Left colon (tissue), 2 donors: ENCODE data around the gene NTRK2. TPM values are rescaled to one million over a fixed set of nuclear protein-coding genes. Genes with fewer than 3 reads are reported as not detected.

Experiments used
- ATAC-seq: fragments of 200-7000 bp; cut with Tn5 transposase; one replicate; pipeline ENCODE4 v1.9.1; 2020; ENCODE audit warnings: mild to moderate bottlenecking, moderate library complexity
- DNase-seq, 2 donors: peaks; one replicate each; pipeline ENCODE4 v3.0.0-alpha.2; 2020
- intact Hi-C, 2 donors: fragments of 100-400 bp; cut with DNase I in 1 of 2; cut with micrococcal nuclease in 1 of 2; formaldehyde crosslinking; loops; one replicate each; pipeline versions ENCODE4 v1.11.2 to v1.14.0; 2022; cut with DNase I, micrococcal nuclease
- long read RNA-seq: library from polyadenylated mRNA; unstranded; transcript quantifications from one replicate; pipeline ENCODE4 v2.0.0, GENCODE V29; 2021
- total RNA-seq, 2 donors: library from RNA; stranded (reverse); fragmentation: NEBNext Ultra II Directional; extraction: Animal tissue kit (Norgen Biotek cat#: 25700); gene quantifications; one replicate each; pipeline ENCODE4 v1.2.1, GENCODE V29; 2021
- donor health status: DM: no; HTN: no; CAD: no.
- donor health status: DM: yes; HTN: yes; CAD: no.

The NTRK2 gene
- 1 to 10 TPM; 2.5 to 5.7 TPM for total RNA-seq
- long read RNA-seq, full-length matches to known transcripts, result 6 of 9 reads
- long read RNA-seq, partial matches to known transcripts, result 0 of 9 reads
- long read RNA-seq, other reads (novel, unspliced or antisense), result 3 of 9 reads

DNA sequence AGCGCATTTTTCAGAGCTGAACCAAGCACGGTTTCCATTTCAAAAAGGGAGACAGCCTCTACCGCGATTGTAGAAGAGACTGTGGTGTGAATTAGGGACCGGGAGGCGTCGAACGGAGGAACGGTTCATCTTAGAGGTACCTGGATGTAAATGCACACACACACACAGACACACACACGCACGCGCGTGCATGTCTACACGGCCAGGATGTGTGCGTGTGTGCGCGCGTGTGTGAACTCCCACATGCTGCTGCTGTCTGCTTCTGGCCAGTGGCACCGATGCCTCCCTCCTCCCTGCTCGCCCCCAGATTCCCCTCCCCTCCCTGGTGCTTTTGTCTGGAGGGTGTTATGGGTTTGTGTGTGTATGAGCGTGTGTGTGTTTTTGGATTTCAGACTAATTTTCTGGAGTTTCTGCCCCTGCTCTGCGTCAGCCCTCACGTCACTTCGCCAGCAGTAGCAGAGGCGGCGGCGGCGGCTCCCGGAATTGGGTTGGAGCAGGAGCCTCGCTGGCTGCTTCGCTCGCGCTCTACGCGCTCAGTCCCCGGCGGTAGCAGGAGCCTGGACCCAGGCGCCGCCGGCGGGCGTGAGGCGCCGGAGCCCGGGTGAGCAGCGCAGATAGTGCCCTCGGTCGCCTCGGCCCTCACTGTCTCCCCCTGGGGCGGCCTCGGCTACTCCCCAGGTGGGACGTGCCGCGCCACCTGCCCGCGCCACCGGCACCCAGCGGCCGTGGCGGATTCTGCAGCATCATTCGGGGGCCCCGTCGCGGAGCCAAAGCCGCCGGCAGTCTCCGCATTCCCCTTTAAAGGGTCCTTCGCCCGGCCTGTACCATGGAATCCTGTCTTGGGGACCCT lies at the start of gene NTRK2:
TSS of gene NTRK2 (plus strand) at position 442 of the 850 bp plus-strand sequence. CDS start 1,020 bp downstream, outside the sequence.
- DNase-seq, result peak in 1 of 2 donors; percentile 26
- ATAC-seq, result peak; percentile 48
- intact Hi-C loops, result no loop called here

DNA sequence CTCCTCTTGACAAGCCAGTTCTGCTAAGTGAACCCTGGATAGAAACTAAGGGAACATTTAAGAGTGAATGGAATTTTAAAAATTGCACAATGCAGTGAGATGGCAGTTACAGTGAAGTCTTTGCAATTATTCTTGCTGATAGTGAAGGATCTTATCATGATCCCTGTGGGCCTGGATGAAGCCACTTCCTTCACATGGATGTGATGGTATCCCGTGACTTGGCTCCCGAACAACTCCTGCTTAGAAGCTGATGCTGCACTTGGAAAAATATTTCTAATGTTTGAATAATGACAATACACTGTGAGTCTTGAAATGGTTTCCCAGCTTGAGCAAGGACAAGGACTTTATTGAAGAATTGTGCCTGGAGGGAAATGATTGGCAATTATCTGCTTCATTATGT lies 49.2 kb upstream of the NTRK2 start:
- no peak for DNase-seq
- intact Hi-C loops, result no loop called here
- no peak for ATAC-seq

DNA sequence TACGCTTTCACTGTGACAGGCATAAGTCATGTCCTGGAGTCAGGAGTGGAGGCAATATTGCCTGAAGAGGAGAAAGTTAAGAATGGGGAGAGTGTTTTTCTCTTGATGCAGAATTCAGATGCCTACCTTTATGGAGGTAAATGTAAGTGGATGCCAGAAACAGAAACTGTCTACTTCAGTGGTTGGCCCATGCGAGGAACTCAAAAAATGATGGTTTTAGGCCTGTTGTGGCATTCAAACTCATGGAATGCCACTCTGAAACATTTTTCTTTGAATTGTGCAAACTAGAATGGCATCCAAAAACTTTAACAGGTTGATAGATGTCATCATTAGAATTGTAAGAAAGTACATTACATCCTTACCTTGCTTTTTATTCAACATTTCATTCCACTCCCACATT lies 47.7 kb upstream of the NTRK2 start:
- DNase-seq (no peak), ATAC-seq (no peak)
- intact Hi-C loops, result no loop called here

DNA sequence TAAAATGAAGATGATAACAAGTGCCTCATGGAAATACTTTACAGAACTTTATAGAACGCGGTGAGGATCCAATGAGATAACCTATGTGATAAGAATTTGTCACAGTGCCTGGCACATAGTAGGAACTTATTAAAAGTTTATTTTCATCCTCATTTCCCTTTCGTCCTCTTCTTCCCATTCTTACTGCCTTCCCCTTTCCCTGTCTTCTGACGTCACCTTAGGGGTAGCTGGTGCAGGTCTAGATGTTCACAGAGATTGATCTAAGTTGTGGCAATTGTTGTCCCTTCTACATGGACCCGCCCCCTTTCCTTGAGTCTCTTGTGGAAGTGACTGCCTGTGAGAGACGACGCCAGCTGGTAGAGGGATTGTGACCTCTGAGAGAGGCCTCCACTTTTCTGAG lies 46.5 kb upstream of the NTRK2 start:
- DNase-seq (no peak), ATAC-seq (no peak)
- intact Hi-C loops, result no loop called here

DNA sequence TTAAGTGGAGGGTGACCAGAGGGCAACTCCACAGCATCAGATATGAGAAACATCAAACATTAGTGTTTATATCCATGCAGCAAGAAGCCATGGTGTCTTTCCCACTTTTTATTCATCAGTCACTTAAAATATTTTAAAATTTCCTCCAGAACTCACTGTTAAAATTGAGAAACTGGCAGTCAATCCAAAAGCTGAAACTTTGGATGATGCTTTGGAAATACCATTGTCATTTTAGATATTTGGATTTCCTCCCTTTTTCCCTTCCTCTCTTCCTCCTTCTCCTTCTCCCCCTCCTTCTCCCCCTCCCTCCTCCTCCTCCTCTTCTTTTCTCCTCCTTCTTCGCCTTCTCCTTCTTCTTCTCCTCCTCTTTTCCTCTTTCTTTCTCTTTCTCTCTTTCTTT lies 33.1 kb upstream of the NTRK2 start:
- intact Hi-C loops, result no loop called here
- no peak for ATAC-seq

DNA sequence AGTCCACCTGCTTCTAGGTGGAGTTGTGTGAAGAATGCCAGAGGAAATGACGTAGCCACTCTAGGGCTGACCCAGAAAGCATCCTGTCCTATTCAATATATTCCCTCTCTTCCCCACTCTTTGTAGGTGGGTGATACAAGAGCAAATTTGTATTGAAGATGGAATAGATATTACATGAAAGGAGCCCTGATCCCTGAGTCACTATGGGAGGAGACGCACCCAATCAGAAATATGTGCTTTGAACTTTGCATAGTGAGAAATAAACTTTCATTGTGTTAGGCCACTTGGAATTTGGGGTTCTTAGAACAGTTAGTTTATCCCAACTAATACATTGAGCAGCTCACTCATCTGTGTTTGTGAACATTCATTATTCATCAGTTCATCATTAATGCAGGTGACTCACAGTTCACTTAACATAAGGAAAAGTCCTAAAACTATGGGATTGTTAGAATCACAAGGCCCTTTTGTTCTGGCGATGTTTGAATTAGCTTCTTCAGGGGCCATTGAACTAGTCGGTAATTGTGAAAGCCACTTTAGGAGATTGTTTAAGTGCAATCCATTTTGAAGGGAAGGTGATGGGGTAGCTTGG lies 26.9 kb upstream of the NTRK2 start:
- ATAC-seq (no peak), DNase-seq (no peak)
- intact Hi-C loops, result no loop called here

More for the DNA sequence above, 33.1 kb upstream of the NTRK2 start:
- DNase-seq, result no peak

DNA sequence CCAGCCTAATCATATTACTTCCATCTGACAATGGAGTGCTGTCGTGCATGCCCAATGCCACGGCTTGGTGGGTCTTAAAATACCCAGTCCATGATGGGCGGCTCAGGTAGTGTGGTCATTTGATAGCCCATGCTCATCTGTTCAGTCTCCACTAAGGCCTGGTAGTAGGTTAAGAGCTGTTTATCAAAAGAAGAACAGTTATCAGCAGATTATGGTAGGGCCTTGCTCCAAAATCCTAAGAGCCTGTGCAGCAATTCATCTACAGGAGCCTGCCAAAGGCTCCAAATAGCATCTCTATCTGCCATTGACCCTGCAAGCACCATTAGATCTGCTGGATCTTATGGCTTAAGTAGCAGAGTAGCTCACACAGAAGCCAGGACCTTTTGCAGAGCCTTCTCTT lies 21.8 kb upstream of the NTRK2 start:
- DNase-seq (no peak), ATAC-seq (no peak)
- intact Hi-C loops, result no loop called here

DNA sequence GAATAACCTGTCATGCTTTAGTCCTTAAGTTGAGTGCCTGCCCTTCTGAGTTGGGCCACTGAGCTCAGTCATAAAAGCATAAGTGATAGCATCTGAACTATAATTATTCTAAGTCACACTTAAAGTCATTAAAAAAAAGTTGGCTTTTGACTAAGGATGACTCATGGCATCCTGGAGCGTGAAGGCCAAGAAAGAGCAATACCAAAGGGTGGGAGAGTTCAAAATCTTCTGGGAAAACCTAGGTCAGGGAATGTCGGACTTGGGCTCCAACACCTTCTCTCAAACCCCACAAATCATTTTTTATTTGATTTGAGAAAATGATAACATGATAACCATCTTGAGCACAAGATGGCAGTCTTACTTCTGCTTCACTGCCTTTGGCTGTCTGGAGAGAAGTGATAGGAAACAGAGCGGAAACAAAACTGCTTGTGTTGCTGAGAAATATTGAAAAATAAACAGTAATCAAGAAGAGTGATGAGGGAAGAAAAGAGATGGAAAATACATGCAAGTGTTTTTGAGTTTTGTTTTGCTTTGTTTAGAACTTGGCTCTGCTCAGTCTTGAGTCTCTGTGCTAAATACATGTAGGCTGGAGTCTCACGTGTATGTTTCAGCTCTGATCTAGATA lies 16.9 kb upstream of the NTRK2 start:
- DNase-seq (no peak), ATAC-seq (peak; percentile 32)

DNA sequence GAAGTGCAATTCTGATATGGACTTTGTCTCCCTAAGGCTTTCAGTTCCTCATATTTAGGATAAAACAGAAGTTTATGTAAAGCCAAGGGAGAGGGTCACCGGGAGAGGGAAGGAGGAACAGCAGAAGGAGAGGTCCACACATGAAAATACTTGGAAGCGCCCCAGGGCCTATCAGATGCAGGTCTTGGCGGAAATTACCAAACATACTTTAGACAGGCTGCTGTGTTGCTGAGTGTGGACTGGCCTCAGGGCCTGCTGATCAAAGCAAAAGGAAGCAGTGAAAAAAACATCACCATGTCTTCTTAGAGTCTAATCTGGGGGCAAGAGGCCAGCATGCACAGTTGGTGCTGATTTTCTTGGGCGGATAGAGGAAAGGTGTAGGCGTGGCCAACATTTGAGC lies 14.1 kb upstream of the NTRK2 start:
- ATAC-seq (no peak), DNase-seq (no peak)
- intact Hi-C loops, result no loop called here

More for the DNA sequence above, 16.9 kb upstream of the NTRK2 start:
- intact Hi-C loops, result no loop called here

DNA sequence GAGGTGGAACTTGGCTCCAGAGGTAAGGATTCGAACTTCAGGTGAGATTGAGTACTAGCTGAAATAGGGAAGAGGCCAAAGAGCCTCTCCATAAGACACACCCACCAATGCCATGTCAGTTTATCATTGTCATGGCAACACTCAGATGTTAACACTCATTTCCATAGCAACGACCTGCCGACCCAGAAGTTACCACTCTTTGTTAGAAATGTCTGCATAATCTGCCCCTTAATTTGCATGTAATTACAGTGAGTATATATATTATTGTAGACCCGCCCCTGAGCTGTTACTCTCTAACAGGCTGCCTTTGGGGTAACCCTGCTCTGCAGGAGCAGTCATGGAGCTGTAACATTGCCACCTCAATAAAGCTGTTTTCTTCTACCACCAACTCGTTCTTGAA lies 10.2 kb upstream of the NTRK2 start:
- DNase-seq (no peak), ATAC-seq (no peak)
- intact Hi-C loops, result no loop called here

DNA sequence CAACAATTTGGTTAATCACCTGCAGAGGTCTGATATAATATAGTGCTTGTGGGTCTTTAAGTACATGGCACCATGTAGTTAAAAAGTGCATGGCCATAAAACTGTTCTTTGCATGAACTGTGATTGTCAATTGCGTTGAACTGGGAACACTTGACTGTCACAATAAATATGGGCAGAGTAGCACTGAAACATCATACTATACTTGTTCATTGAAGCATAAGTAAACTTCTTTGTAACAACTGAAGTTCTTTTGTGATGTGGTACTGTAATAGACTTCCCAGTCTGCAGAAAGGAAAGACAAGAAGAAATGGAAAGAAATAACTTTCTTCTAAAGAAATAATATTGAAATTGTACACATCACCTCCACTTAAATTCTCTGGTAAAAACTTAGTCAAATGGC lies 9.8 kb upstream of the NTRK2 start:
- no peak for ATAC-seq
- DNase-seq, result no peak
- intact Hi-C loops, result no loop called here

DNA sequence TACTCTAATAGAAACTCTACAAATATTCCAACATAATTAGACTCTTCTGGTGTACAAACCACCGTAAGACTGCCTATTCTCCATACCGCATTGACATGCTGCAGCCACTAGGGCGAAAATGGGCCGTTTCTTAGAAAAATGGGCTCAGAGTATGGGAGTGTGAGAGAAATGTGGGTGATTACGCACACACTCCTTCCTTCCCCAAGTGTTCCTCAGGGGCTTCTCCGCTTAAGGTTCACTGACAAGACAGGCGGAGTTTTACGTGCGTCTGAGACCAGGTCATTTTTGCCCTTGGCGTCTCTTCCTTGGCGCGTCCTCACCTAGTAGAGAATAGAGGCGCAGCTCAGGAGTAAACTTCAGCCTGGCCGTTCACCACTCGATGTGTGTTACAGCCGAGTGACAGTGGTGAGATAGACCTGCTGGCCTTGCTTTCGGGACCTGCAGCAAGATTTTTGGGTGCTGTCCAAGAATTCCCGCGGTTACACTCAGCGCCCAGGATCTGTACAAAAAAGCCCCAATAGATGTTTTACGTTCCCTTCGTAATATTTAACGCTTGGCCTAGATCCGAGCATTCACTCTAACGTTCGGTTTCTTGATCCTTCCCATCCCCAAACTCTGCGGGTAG lies 1.8 kb upstream of the NTRK2 start:
- DNase-seq (peak in 1 of 2 donors; percentile 13), ATAC-seq (peak; percentile 36)
- intact Hi-C loops, result no loop called here

DNA sequence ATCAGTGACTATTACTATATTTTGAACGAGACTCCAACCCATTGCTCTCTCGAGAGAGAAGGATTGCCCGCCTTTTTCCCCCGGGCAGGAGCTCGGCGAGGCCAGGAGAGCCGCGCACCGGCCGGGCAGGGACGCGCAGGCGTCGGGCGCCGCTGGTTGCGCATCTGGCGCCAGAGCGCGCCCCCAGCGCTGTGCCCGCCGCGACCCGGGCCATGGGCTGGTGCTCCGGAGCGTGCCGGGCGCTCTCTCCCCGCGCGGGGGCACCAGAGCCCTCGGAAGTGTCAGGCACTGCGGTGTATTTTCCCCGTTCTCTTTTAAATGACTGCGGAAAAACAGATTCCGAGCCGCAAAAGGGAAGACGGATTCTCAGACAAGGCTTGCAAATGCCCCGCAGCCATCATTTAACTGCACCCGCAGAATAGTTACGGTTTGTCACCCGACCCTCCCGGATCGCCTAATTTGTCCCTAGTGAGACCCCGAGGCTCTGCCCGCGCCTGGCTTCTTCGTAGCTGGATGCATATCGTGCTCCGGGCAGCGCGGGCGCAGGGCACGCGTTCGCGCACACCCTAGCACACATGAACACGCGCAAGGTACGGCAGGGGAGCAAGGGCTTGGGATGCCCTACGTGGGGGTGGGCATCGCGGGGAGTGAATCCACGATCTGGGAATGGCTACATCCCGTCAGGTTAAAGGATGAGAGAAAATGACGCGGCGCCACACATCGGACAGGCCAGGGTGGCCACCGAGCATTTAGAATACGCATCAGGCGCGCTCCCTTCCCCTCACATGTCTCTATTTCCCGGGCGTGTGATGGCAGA lies 1.1 kb upstream of the NTRK2 start:
- intact Hi-C loops, result no loop called here
- DNase-seq, result peak; percentile 39 to 75
- peak; percentile 94 for ATAC-seq

DNA sequence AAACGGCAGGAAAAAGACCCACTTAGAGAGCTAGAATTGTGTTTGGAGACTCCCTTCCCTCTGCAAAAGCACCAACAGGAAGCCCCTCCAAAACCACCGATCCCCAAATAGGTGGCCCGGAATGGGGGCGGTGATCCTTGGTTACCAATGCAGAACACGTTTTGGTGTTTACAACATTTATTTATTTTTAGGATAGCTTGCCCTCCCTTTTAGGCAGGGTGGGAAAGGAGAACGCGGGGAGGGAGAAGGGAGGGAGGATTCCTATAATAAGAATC lies 579 bp upstream of the NTRK2 start:
- DNase-seq (no peak), ATAC-seq (no peak)
- intact Hi-C loops, result no loop called here

DNA sequence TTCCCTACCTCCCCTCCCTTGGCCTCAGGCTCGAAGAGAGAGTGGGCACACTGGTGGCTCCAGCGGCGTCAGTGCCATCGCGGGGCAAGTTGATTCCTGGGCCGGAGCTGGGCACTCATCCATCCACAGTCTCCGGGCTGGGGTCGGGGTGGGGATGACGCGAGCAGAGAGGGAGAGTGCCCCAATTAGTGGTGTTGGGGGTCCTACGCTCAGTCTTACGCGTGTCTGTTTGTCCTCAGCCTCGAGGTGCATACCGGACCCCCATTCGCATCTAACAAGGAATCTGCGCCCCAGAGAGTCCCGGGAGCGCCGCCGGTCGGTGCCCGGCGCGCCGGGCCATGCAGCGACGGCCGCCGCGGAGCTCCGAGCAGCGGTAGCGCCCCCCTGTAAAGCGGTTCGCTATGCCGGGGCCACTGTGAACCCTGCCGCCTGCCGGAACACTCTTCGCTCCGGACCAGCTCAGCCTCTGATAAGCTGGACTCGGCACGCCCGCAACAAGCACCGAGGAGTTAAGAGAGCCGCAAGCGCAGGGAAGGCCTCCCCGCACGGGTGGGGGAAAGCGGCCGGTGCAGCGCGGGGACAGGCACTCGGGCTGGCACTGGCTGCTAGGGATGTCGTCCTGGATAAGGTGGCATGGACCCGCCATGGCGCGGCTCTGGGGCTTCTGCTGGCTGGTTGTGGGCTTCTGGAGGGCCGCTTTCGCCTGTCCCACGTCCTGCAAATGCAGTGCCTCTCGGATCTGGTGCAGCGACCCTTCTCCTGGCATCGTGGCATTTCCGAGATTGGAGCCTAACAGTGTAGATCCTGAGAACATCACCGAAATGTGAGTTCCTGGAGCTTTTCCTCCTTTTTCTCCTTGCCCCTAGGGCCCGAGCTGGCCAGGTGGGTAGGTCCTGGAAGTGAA lies 861 bp downstream of the NTRK2 start:
- DNase-seq (peak in 1 of 2 donors; percentile 20), ATAC-seq (peak; percentile 14)
- intact Hi-C loops, result no loop called here

DNA sequence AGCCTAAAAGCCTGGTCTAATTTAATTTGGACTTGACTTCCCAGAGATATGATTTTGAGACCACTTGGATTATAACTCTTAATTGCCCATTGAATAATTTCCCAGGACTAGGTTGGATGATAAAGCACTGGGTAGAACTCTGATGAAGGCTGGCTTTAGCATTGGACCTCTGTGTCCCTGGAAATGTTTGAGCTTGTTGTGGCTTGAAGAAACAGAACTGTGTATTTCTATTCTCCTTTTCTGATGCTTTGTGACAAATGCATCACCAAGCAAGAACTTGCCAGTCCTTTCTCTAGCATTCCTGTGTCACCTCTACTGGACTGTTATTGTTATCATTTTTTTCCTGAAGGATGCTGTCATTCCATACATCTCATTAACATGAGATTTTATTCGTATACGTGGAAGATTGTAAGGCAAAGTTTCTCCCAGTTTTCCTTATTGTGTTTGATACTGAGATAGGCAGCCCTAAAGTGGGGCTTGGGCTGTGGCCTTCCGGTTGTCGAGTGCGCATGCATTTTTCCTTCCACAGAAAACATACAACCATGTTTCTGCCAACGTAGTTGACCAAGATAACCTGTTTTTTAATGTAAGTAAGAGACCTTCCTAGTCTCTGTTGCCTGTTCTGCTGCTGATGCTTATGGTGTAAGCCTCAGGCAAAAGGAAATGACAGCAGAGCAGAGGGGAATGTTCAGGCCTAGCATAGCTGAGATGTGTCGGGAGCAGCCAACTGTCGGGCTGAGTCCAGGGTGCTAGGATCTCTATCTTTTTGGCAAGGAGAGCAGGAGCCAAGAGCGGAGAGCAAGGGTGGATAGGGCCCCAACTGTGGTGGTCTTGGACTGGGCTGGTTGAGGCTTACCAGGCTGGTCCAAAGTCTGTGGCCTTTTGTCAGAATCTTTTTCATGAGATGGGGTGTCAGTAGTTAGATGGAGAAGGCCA lies 2.3 kb downstream of the NTRK2 start:
- ATAC-seq (no peak), DNase-seq (no peak)
- intact Hi-C loops, result no loop called here

DNA sequence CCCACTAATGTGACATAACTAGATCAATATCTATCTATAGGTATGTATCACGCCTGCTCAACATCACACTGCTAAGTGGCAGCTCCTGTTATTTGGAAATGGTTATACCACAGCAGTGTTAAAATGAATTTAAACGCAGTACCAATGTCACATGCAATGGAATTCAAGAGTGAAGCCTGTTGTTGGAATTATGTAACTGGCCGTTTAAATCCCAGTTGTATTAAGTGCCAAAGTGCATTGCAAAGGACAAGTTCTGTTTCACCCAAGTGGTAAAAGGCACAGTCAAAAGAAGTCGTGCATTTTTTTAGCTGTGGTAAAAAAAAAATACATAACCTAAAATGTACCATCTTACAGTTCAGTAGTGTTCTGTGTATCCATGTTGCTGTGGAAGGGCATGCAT lies 4.3 kb downstream of the NTRK2 start:
- intact Hi-C loops, result no loop called here
- no peak for DNase-seq
- ATAC-seq, result no peak
